MCF 10A (cell line): Measurements from ENCODE around the gene GOLGA6A. TPM values are rescaled to one million over a fixed set of nuclear protein-coding genes. Genes with fewer than 3 reads are reported as not detected.
"Not testable (repeated sequence)": the region's sequence is repeated elsewhere in the genome, so short reads cannot be mapped to it uniquely, and the experiment has no call there.

Experiments used
- Bru-seq: library from RNA; stranded (reverse); fragments of 400-500 nt; gene quantifications from one replicate; lab custom pipeline; 2021; lab: Mats Ljungman, UMichigan
- BruChase-seq, 2 experiments: library from RNA; stranded (reverse); fragments of 400-500 nt; gene quantifications; one replicate each; lab custom pipeline; 2021; lab: Mats Ljungman, UMichigan
- BruUV-seq: library from RNA; stranded (reverse); fragments of 400-500 nt; replicated peaks from 2 replicates; lab custom pipeline; 2021; lab: Mats Ljungman, UMichigan
- CTCF ChIA-PET: fragments of 300-600 bp; sonication (Branson Sonifier 250); formaldehyde crosslinking; extraction: SDS; loops from one replicate; lab custom pipeline; 2021; ENCODE audit warnings: antibody characterized with exemption, inconsistent platforms; lab: Yijun Ruan, JAX
- POLR2A ChIA-PET: fragments of 300-600, 350-650 bp; sonication (Branson Sonifier 250); formaldehyde crosslinking; extraction: SDS; loops from one replicate; lab custom pipeline; 2020; ENCODE audit warnings: antibody characterized with exemption, inconsistent platforms; lab: Yijun Ruan, JAX
- DNase-seq: peaks from one replicate; pipeline ENCODE4 v3.0.0-alpha.2; 2018; ENCODE audit not compliant: unreplicated experiment
- H3K27ac Mint-ChIP-seq: one replicate; pipeline ENCODE4 v1.8.0; 2022; ENCODE audit warnings: mild to moderate bottlenecking, low read depth, mixed read lengths; ENCODE audit not compliant: unreplicated experiment
- H3K27me3 Mint-ChIP-seq: one replicate; pipeline ENCODE4 v1.8.0; 2022; ENCODE audit warnings: mixed read lengths; ENCODE audit not compliant: insufficient read depth, unreplicated experiment
- H3K36me3 Mint-ChIP-seq: one replicate; pipeline ENCODE4 v1.8.0; 2022; ENCODE audit warnings: mild to moderate bottlenecking, moderate library complexity, mixed read lengths; ENCODE audit not compliant: insufficient read depth, unreplicated experiment
- H3K4me1 Mint-ChIP-seq: one replicate; pipeline ENCODE4 v1.8.0; 2022; ENCODE audit warnings: mixed read lengths; ENCODE audit not compliant: insufficient read depth, unreplicated experiment
- H3K4me3 Mint-ChIP-seq: one replicate; pipeline ENCODE4 v1.8.0; 2022; ENCODE audit warnings: mild to moderate bottlenecking, moderate library complexity, mixed read lengths; ENCODE audit not compliant: unreplicated experiment
- H3K9me3 Mint-ChIP-seq: one replicate; pipeline ENCODE4 v1.8.0; 2022; ENCODE audit warnings: mixed read lengths; ENCODE audit not compliant: unreplicated experiment
- CTCF ChIP-seq: fragments of 200-600 bp; IDR thresholded peaks from one replicate; pipeline ENCODE4 v1.8.0; 2022; ENCODE audit warnings: antibody characterized with exemption, mild to moderate bottlenecking; ENCODE audit not compliant: unreplicated experiment
- intact Hi-C: fragments of 100-400 bp; cut with micrococcal nuclease; formaldehyde crosslinking; loops from 2 replicates; pipeline ENCODE4 v1.14.1; 2022
- long read RNA-seq: library from polyadenylated mRNA; stranded (forward); transcript quantifications from one replicate; pipeline ENCODE4 v2.0.0, GENCODE V29; 2022
- total RNA-seq: library from RNA; stranded (reverse); gene quantifications from 2 replicates; pipeline ENCODE4 v1.2.3, GENCODE V29; 2022

Gene GOLGA6A, protein sequence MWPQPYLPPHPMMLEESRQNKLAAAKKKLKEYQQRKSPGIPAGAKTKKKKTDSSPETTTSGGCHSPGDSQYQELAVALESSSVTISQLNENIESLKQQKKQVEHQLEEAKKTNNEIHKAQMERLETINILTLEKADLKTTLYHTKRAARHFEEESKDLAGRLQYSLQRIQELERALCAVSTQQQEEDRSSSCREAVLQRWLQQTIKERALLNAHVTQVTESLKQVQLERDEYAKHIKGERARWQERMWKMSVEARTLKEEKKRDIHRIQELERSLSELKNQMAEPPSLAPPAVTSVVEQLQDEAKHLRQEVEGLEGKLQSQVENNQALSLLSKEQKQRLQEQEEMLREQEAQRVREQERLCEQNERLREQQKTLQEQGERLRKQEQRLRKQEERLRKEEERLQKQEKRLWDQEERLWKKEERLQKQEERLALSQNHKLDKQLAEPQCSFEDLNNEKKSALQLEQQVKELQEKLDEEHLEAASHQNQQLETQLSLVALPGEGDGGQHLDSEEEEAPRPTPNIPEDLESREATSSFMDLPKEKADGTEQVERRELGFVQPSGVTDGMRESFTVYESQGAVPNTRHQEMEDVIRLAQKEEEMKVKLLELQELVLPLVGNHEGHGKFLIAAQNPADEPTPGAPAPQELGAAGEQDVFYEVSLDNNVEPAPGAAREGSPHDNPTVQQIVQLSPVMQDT
- total RNA-seq: not detected in 2 replicates
- Bru-seq, nascent RNA: not detected
- percentile 35 among the genes with signal in this experiment for BruChase-seq, experiment 1, labeled RNA remaining after a 6-hour chase
- BruChase-seq, experiment 2, labeled RNA remaining after a 2-hour chase: percentile 15 among the genes with signal in this experiment
- long read RNA-seq: 0 reads

- H3K27ac Mint-ChIP-seq, H3K4me1 Mint-ChIP-seq, H3K9me3 Mint-ChIP-seq, H3K36me3 Mint-ChIP-seq, DNase-seq, BruUV-seq, intact Hi-C loops, POLR2A ChIA-PET, CTCF ChIA-PET, H3K4me3 Mint-ChIP-seq, H3K27me3 Mint-ChIP-seq: not testable (repeated sequence)
Measured at GRCh38 chr15:74082450-74082849, at the start of gene GOLGA6A. Gene GOLGA6A, minus strand, starts transcription at chr15:74082550. Its CDS starts 41 bp downstream, at chr15:74082509.

DNA sequence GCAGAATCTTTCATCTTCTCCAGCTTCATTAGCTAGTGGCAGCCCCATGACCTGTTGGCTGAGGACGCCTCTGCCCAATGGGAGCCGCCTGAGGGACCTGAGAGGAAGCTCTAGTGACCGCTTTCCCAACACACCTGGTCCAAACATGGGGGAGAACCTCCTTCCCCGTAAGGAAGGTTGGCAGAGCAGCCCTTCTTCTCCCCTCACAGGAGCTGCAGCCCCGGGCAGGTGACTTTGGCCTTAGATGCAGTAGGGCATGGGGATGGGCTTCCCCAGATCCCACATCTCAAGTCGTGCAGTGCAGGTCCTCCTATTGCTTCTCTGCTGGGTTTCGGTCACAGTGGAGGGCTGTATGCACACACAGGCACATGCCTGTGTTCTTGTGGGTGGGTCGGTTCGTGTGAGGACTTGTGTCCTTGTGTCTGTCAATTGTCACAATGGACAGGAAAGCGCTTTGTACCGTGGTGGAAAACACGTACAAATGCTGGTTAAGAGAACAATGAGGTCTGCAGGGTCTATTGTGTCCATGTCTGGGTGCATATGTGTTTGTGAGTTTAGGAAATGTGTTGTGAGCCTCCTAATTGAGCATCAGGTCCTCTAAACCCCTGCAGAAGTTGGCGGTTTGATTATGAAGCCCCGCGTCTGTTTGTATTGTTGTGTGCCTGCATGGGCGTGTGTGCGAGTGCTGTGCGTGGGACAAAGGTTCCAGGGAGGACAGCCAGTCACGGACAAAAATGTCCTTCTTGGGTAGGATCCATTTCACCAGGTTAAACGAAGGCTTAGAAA is 49.5 kb upstream of the GOLGA6A start:
- no TSS peak for BruUV-seq
- Mint-ChIP-seq H3K27ac (no peak overlapping the region), H3K4me3 (no peak overlapping the region)

GRCh38 chr15:74130849-74131627 is 48.7 kb upstream of the GOLGA6A start:
- no peak for TF ChIP-seq CTCF
- Mint-ChIP-seq H3K4me3 (no peak overlapping the region), H3K9me3 (no peaks in the 10 kb centered on the region), H3K36me3 (peaks cover 6% of the 10 kb centered on the region), H3K4me1 (no peaks in the 10 kb centered on the region), H3K27me3 (peaks cover 59% of the 10 kb centered on the region), H3K27ac (no peak overlapping the region)
- DNase-seq: no peak
- intact Hi-C loops: no loop called here
- CTCF ChIA-PET: interaction anchor here (1.5 to 1.9 kb wide), 3 partner anchors 177 to 198 kb away, joined by 3 to 15 read pairs (median 9); no protein-coding TSS in a partner anchor
- BruUV-seq: no TSS peak
- POLR2A ChIA-PET: no interaction called here

More for the DNA sequence above, 49.5 kb upstream of the GOLGA6A start:
- Mint-ChIP-seq H3K36me3 (peaks cover 6% of the 10 kb centered on the region), H3K4me1 (no peaks in the 10 kb centered on the region), H3K27me3 (peaks cover 53% of the 10 kb centered on the region), H3K9me3 (no peaks in the 10 kb centered on the region)
- no peak for DNase-seq
- TF ChIP-seq CTCF: no peak
- ChIA-PET CTCF (interaction anchor here (1.9 kb wide), 1 partner anchor 176 kb away, joined by 9 read pairs; no protein-coding TSS in a partner anchor), POLR2A (interaction anchor here (0.7 kb wide), 1 partner anchor 697 kb away, joined by 3 read pairs; no protein-coding TSS in a partner anchor)
- intact Hi-C loops: no loop called here
